K562 (cell line): ENCODE measurements around the gene DNMT3A. TPM values are rescaled to one million over a fixed set of nuclear protein-coding genes. Genes with fewer than 3 reads are reported as not detected.

Source experiments
- CCNT2 ChIP-seq: IDR thresholded peaks from 2 replicates; pipeline ENCODE4 v1.6.1; 2011; ENCODE audit warnings: borderline replicate concordance, low read depth, mild to moderate bottlenecking, moderate library complexity, mixed read lengths, low read length; ENCODE audit not compliant: insufficient read length; ENCODE audit errors: extremely low read depth
- CTBP1 ChIP-seq: fragments of 450-650 bp; IDR thresholded peaks from 2 replicates; pipeline ENCODE4 v1.6.1; 2016; ENCODE audit warnings: borderline replicate concordance
- ESRRA ChIP-seq: fragments of 450-650 bp; IDR thresholded peaks from 2 replicates; pipeline ENCODE4 v1.6.1; 2014; ENCODE audit warnings: low read depth, mild to moderate bottlenecking, moderate library complexity, borderline replicate concordance
- FOXP1 ChIP-seq: sonication (generic); formaldehyde crosslinking; IDR thresholded peaks from 2 replicates; pipeline ENCODE4 v1.8.0; 2022; ENCODE audit warnings: mild to moderate bottlenecking, missing genetic modification reagents
- GABPB1 ChIP-seq: sonication (generic); formaldehyde crosslinking; IDR thresholded peaks from 2 replicates; pipeline ENCODE4 v1.8.0; 2022; ENCODE audit warnings: mild to moderate bottlenecking, missing genetic modification reagents
- GTF2A2 ChIP-seq: IDR thresholded peaks from 2 replicates; pipeline ENCODE4 v1.6.1; 2016; ENCODE audit warnings: mild to moderate bottlenecking, missing genetic modification characterization, missing compliant biosample characterization
- MGA ChIP-seq: fragments of 450-650 bp; IDR thresholded peaks from 2 replicates; pipeline ENCODE4 v1.6.1; 2016; ENCODE audit warnings: mild to moderate bottlenecking, moderate library complexity
- RAD51 ChIP-seq: fragments of 450-650 bp; IDR thresholded peaks from 2 replicates; pipeline ENCODE4 v1.7.1; 2016; ENCODE audit warnings: low read depth, mild to moderate bottlenecking, borderline replicate concordance
- RBM15 ChIP-seq: fragments of 200-400 bp; formaldehyde crosslinking; IDR thresholded peaks from 2 replicates; pipeline ENCODE4 v1.6.1; 2018; ENCODE audit warnings: mild to moderate bottlenecking, low read length, moderate library complexity; ENCODE audit not compliant: insufficient read depth
- RCOR1 ChIP-seq, 2 experiments: IDR thresholded peaks; 2 replicates each; pipeline ENCODE4 v1.6.1; 2012; ENCODE audit warnings: low read depth in 2 of 2, low read length in 2 of 2, borderline replicate concordance in 1 of 2, improper control_type of control experiment in 1 of 2
- RNF2 ChIP-seq: sonication (generic); IDR thresholded peaks from 2 replicates; pipeline ENCODE4 v1.6.1; 2016
- SNAPC5 ChIP-seq: fragments of 250-450 bp; sonication (Bioruptor Pico); IDR thresholded peaks from 2 replicates; pipeline ENCODE4 v1.8.0; 2021; ENCODE audit warnings: moderate library complexity, mild to moderate bottlenecking, inconsistent platforms
- YY1 ChIP-seq, 3 experiments: IDR thresholded peaks; 2 replicates each; pipeline ENCODE4 v1.6.1; 2011; ENCODE audit warnings: low read length in 2 of 3, mild to moderate bottlenecking in 2 of 3, moderate library complexity in 2 of 3, borderline replicate concordance in 1 of 3, control low read depth in 1 of 3, low read depth in 1 of 3; ENCODE audit not compliant: insufficient read depth in 3 of 3, insufficient replicate concordance in 2 of 3, control insufficient read depth in 1 of 3, insufficient read length in 1 of 3; ENCODE audit errors: extremely low read depth in 1 of 3
- ZBTB7A ChIP-seq: IDR thresholded peaks from 2 replicates; pipeline ENCODE4 v1.6.1; 2011; ENCODE audit warnings: low read depth, mild to moderate bottlenecking, low read length, moderate library complexity, borderline replicate concordance; ENCODE audit not compliant: control insufficient read depth
- polyA plus RNA-seq, 8 experiments: library from polyadenylated mRNA; depleted of rRNA in 4 of 8; stranded (reverse) in 5 of 8; unstranded in 3 of 8; fragments of >200 nt; fragmentation: Nextera tagmentation in 2 of 8; fragmentation: Illumina TruSeq in 1 of 8; extraction: Ambion mirVana in 2 of 8; extraction: Trizol in 1 of 8; gene quantifications; 2 replicates each; pipeline versions ENCODE4 v1.2.1 to v1.2.3, GENCODE V29; 2011 to 2014; ENCODE audit warnings: inconsistent platforms in 1 of 8, missing spikeins in 1 of 8
- total RNA-seq, 7 experiments: library from RNA; depleted of rRNA in 6 of 7; stranded (reverse); fragments of >200 nt in 6 of 7; fragmentation: Illumina TruSeq in 2 of 7; extraction: Trizol in 2 of 7; gene quantifications; 2 replicates each; pipeline versions ENCODE4 v1.2.1 to v1.2.3, GENCODE V29; 2011 to 2021; ENCODE audit warnings: low replicate concordance in 1 of 7

The DNMT3A gene
- total and polyA plus RNA-seq, 9 of the 15 experiments (the other 6 are each of a cell fraction or from before 2014, with no cell fraction given) = 3.0 to 16.0 (median 6.1) TPM

GRCh38 chr2:25376750-25377621 lies 35.3 kb upstream of the DNMT3A start (continued):
- TF ChIP-seq FOXP1 = 0 out of 2 replicates have a peak, but pooled peaks have one; percentile 14
- no peak; the same call in 1 of the 2 replicates for TF ChIP-seq RNF2
- TF ChIP-seq MGA = peak; percentile 59; the same call in 1 of the 2 replicates
- TF ChIP-seq CCNT2 = peak; percentile 61
- TF ChIP-seq SNAPC5 (CRISPR knock-in tag) = no peak
- TF ChIP-seq YY1 (IDR thresholded peaks at IDR 0.05; ENCODE audit: borderline replicate concordance in 1 of 3, control insufficient read depth in 1 of 3, extremely low read depth in 1 of 3, insufficient read depth in 3 of 3, insufficient read length in 1 of 3, insufficient replicate concordance in 2 of 3, low read depth in 1 of 3, low read length in 2 of 3) = peak in 2 of 3 experiments; percentile 28 to 67
- TF ChIP-seq RCOR1 (IDR thresholded peaks at IDR 0.05; ENCODE audit: borderline replicate concordance in 1 of 2, low read depth in 2 of 2, low read length in 2 of 2) = peak in 1 of 2 experiments; percentile 39; a peak in 1 of 4 replicates
- TF ChIP-seq GABPB1 (CRISPR knock-in tag) = peak; percentile 50; the same call in 1 of the 2 replicates
- peak; percentile 85 for TF ChIP-seq CTBP1
- TF ChIP-seq RBM15 = no peak
- TF ChIP-seq ESRRA = peak; percentile 64
- peak; percentile 37; the same call in 1 of the 2 replicates for TF ChIP-seq RAD51
- TF ChIP-seq GTF2A2 (tag) = no peak
- TF ChIP-seq ZBTB7A = peak; percentile 98
